ENCODE measurements around the gene ZNF888.

The ZNF888 gene

DNA sequence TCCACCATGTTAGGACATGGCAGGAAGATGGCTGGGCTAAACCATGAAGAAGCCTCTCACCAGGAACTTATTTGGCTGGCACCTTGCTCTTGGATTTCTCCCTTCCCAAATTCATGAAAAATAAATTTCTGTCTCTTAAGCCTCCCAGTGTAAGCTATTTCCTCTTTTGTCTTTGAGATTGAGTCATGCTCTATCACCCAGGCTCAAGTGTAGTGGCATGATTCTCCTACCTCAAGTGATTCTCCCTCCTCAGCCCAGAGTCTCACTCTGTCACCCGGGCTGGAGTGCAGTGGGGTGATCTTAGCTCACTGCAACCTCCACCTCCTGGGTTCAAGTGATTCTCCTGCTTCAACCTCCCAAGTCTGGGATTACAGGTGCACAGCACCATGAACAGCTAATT is 12.6 kb downstream of the ZNF888 start:
- no peak for TF ChIP-seq YY1 (IDR thresholded peaks at IDR 0.05; ENCODE audit: low read depth)
- TF ChIP-seq CEBPB (IDR thresholded peaks at IDR 0.05) = no peak
- TF ChIP-seq FOXM1 (IDR thresholded peaks at IDR 0.05; ENCODE audit: borderline replicate concordance, low read depth) = no peak
- TF ChIP-seq EP300 (IDR thresholded peaks at IDR 0.05; ENCODE audit: borderline replicate concordance) = no peak
- TF ChIP-seq, protein P1, sequence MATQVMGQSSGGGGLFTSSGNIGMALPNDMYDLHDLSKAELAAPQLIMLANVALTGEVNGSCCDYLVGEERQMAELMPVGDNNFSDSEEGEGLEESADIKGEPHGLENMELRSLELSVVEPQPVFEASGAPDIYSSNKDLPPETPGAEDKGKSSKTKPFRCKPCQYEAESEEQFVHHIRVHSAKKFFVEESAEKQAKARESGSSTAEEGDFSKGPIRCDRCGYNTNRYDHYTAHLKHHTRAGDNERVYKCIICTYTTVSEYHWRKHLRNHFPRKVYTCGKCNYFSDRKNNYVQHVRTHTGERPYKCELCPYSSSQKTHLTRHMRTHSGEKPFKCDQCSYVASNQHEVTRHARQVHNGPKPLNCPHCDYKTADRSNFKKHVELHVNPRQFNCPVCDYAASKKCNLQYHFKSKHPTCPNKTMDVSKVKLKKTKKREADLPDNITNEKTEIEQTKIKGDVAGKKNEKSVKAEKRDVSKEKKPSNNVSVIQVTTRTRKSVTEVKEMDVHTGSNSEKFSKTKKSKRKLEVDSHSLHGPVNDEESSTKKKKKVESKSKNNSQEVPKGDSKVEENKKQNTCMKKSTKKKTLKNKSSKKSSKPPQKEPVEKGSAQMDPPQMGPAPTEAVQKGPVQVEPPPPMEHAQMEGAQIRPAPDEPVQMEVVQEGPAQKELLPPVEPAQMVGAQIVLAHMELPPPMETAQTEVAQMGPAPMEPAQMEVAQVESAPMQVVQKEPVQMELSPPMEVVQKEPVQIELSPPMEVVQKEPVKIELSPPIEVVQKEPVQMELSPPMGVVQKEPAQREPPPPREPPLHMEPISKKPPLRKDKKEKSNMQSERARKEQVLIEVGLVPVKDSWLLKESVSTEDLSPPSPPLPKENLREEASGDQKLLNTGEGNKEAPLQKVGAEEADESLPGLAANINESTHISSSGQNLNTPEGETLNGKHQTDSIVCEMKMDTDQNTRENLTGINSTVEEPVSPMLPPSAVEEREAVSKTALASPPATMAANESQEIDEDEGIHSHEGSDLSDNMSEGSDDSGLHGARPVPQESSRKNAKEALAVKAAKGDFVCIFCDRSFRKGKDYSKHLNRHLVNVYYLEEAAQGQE (IDR thresholded peaks at IDR 0.05; ENCODE audit: low read depth) = no peak
- no peak for TF ChIP-seq EGR1 (IDR thresholded peaks at IDR 0.05)
- TF ChIP-seq ZBTB7A (IDR thresholded peaks at IDR 0.05; ENCODE audit: low read depth) = no peak
- no peak for TF ChIP-seq TCF12 (IDR thresholded peaks at IDR 0.05; ENCODE audit: low read depth)
- TF ChIP-seq, protein P2, sequence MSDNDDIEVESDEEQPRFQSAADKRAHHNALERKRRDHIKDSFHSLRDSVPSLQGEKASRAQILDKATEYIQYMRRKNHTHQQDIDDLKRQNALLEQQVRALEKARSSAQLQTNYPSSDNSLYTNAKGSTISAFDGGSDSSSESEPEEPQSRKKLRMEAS (IDR thresholded peaks at IDR 0.05) = no peak
- no peak for TF ChIP-seq TAF1 (IDR thresholded peaks at IDR 0.05; ENCODE audit: low read depth)
- TF ChIP-seq CREB1 (IDR thresholded peaks at IDR 0.05; ENCODE audit: low read depth) = no peak
- TF ChIP-seq NFIC (IDR thresholded peaks at IDR 0.05) = no peak
- TF ChIP-seq, protein P3, sequence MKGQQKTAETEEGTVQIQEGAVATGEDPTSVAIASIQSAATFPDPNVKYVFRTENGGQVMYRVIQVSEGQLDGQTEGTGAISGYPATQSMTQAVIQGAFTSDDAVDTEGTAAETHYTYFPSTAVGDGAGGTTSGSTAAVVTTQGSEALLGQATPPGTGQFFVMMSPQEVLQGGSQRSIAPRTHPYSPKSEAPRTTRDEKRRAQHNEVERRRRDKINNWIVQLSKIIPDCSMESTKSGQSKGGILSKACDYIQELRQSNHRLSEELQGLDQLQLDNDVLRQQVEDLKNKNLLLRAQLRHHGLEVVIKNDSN (IDR thresholded peaks at IDR 0.05) = no peak
- TF ChIP-seq RAD21 (IDR thresholded peaks at IDR 0.05; ENCODE audit: low read depth) = no peak
- TF ChIP-seq TEAD4 (IDR thresholded peaks at IDR 0.05) = no peak

DNA sequence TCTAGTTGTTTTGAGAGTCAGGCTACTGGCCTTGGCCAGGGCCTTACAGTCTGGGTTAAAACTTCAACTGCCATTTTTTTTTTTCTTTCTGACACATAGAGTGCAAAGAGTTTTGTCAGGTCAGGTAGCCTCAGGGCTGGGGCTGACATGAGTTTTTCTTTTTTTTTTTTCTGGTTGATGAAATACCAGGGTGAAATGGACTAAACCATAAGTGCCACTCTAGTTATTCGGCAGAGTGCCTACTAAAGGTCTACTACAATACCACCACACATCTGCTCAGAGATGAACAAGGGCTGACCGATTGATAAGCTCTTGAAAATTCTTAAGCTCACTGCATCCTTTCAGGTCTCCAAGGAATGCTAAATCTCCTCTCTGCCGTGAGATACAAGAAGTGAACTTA is 21.4 kb downstream of the ZNF888 start:
- TF ChIP-seq CEBPB (IDR thresholded peaks at IDR 0.05) (no peak), FOXM1 (IDR thresholded peaks at IDR 0.05; ENCODE audit: borderline replicate concordance, low read depth) (no peak), TAF1 (IDR thresholded peaks at IDR 0.05; ENCODE audit: low read depth) (no peak), YY1 (IDR thresholded peaks at IDR 0.05; ENCODE audit: low read depth) (no peak), ZBTB7A (IDR thresholded peaks at IDR 0.05; ENCODE audit: low read depth) (no peak), EP300 (IDR thresholded peaks at IDR 0.05; ENCODE audit: borderline replicate concordance) (no peak), RAD21 (IDR thresholded peaks at IDR 0.05; ENCODE audit: low read depth) (no peak), TCF12 (IDR thresholded peaks at IDR 0.05; ENCODE audit: low read depth) (no peak)
- TF ChIP-seq, protein P2 (IDR thresholded peaks at IDR 0.05) = no peak
- TF ChIP-seq, protein P3 (IDR thresholded peaks at IDR 0.05) = no peak

DNA sequence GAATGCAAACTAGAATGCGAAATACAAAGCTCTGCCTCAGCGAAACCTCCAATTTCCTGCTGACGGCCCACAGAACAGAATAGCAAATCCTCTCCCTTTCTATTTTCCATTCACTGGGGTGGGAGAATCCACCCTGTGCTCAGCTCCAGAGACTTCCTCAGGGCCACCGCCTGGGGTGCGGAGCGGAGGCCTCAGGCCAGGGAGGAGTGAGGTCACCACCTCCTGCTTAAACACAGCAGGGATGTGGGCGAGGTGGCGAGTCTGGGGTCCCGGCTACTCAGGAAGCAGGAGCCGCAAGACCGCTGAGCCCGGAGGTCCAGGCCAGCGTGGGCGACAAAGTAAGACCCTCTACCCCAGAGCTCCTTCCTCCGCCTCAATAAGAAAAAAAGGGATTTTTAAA is 25.1 kb downstream of the ZNF888 start:
- TF ChIP-seq FOXM1 (IDR thresholded peaks at IDR 0.05; ENCODE audit: borderline replicate concordance, low read depth) = no peak
- no peak for TF ChIP-seq RAD21 (IDR thresholded peaks at IDR 0.05; ENCODE audit: low read depth)
- TF ChIP-seq, protein P2 (IDR thresholded peaks at IDR 0.05) = no peak
- TF ChIP-seq YY1 (IDR thresholded peaks at IDR 0.05; ENCODE audit: low read depth) = no peak
- TF ChIP-seq TAF1 (IDR thresholded peaks at IDR 0.05; ENCODE audit: low read depth) = no peak
- no peak for TF ChIP-seq ZBTB7A (IDR thresholded peaks at IDR 0.05; ENCODE audit: low read depth)
- TF ChIP-seq NFIC (IDR thresholded peaks at IDR 0.05) = no peak
- TF ChIP-seq CREB1 (IDR thresholded peaks at IDR 0.05; ENCODE audit: low read depth) = no peak
- no peak for TF ChIP-seq EP300 (IDR thresholded peaks at IDR 0.05; ENCODE audit: borderline replicate concordance)
- no peak for TF ChIP-seq CEBPB (IDR thresholded peaks at IDR 0.05)
- TF ChIP-seq TEAD4 (IDR thresholded peaks at IDR 0.05) = no peak
- no peak for TF ChIP-seq TCF12 (IDR thresholded peaks at IDR 0.05; ENCODE audit: low read depth)
- TF ChIP-seq EGR1 (IDR thresholded peaks at IDR 0.05) = no peak
- TF ChIP-seq, protein P1 (IDR thresholded peaks at IDR 0.05; ENCODE audit: low read depth) = no peak

DNA sequence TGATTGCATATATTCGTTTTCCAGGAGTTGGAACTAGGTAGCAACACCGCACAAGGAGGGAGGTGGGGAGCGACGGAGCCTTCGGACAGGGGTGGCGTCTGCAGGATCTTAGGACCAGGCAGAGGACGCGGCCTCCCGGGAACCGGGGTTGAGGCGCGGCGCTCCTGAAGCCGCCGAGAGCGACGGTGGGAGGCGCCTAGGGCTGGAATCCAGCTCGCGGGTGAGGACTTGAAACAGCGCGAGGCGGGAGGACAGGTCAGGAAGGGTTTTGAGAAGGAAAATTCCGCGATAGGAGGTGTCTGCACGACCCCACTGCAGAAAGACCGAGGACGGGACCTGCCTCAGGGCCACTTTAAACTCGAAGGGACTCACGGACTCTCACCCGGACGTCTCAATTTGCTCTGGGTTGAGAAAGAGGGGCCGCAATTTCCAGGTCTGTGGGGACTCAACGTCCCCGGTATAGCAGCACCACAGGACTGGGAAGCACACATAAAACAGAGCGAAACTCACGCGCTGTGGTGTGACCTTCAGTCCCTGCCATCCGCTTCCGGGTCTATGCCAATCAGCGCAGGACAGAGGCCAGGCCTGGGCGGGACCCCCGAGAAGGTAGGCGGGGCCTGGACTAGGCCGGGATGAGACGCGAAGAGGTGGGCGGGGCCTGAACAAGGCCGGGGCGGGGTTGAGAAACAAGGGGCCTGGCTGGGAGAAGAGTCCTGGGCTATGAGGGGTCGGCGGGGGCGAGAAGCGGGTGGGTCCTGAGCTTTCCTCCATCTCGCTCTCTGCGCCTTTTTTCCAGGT is 25.9 kb downstream of the ZNF888 start, which contains the start of gene ZNF320:
Gene ZNF320, minus strand, starts transcription at position 498 of the 798 bp plus-strand sequence. CDS start 7,380 bp downstream, outside the sequence.
- TF ChIP-seq TCF12 (IDR thresholded peaks at IDR 0.05; ENCODE audit: low read depth) (0 out of 2 replicates have a peak, but pooled peaks have one; percentile 16), EGR1 (IDR thresholded peaks at IDR 0.05) (no peak), EP300 (IDR thresholded peaks at IDR 0.05; ENCODE audit: borderline replicate concordance) (no peak), NFIC (IDR thresholded peaks at IDR 0.05) (peak; percentile 7), TAF1 (IDR thresholded peaks at IDR 0.05; ENCODE audit: low read depth) (peak; percentile 52), YY1 (IDR thresholded peaks at IDR 0.05; ENCODE audit: low read depth) (no peak)
- TF ChIP-seq, protein P2 (IDR thresholded peaks at IDR 0.05) = peak; percentile 71

All from Ishikawa (cell line).